GM18870 (cell line): Measurements from ENCODE around the gene FAT2.
"Not testable (repeated sequence)": the region's sequence is repeated elsewhere in the genome, so short reads cannot be mapped to it uniquely, and the experiment has no call there.

Experiments
- ATAC-seq: cut with Tn5 transposase; IDR thresholded peaks from one replicate; pipeline ENCODE4 v1.9.1; 2021; ENCODE audit warnings: moderate library complexity; ENCODE audit not compliant: unreplicated experiment

The FAT2 gene

GRCh38 chr5:151615431-151615830, 24.3 kb upstream of the FAT2 start:
- ATAC-seq: no peak

GRCh38 chr5:151614565-151614964, 23.4 kb upstream of the FAT2 start:
- no peak for ATAC-seq

GRCh38 chr5:151612689-151613427, 21.7 kb upstream of the FAT2 start:
- peak; percentile 78 for ATAC-seq

GRCh38 chr5:151611127-151611775, 20.1 kb upstream of the FAT2 start:
- ATAC-seq: no peak

GRCh38 chr5:151608522-151608921, 17.4 kb upstream of the FAT2 start:
- no peak for ATAC-seq

- no peak for ATAC-seq
Observed at GRCh38 chr5:151607304-151607703, 16.2 kb upstream of the FAT2 start.

- ATAC-seq: no peak
Observed at GRCh38 chr5:151605559-151605958, 14.4 kb upstream of the FAT2 start.

- ATAC-seq: no peak
Observed at GRCh38 chr5:151602806-151603205, 11.7 kb upstream of the FAT2 start.

GRCh38 chr5:151601391-151601790, 10.3 kb upstream of the FAT2 start:
- ATAC-seq: no peak

- ATAC-seq: no peak
Observed at GRCh38 chr5:151600069-151600665, 9.0 kb upstream of the FAT2 start.

- ATAC-seq: no peak
Observed at GRCh38 chr5:151598984-151599383, 7.9 kb upstream of the FAT2 start.

- no peak for ATAC-seq
Observed at GRCh38 chr5:151598549-151598948, 7.4 kb upstream of the FAT2 start.

GRCh38 chr5:151597749-151598148, 6.6 kb upstream of the FAT2 start:
- ATAC-seq: no peak

GRCh38 chr5:151596828-151597539, 5.9 kb upstream of the FAT2 start:
- ATAC-seq: no peak

GRCh38 chr5:151595411-151595826, 4.3 kb upstream of the FAT2 start:
- ATAC-seq: no peak

GRCh38 chr5:151592855-151593408, 1.8 kb upstream of the FAT2 start:
- peak; percentile 63 for ATAC-seq

- ATAC-seq: no peak
Observed at GRCh38 chr5:151589878-151590570, 1.1 kb downstream of the FAT2 start.

GRCh38 chr5:151587796-151588555, 3.2 kb downstream of the FAT2 start:
- ATAC-seq: no peak

- ATAC-seq: no peak
Observed at GRCh38 chr5:151585970-151586369, 5.2 kb downstream of the FAT2 start.

- not testable (repeated sequence) for ATAC-seq
Observed at GRCh38 chr5:151585344-151585743, 5.8 kb downstream of the FAT2 start.
